K562 (cell line): Measurements from ENCODE around the gene PPP4R3B. TPM values are rescaled to one million over a fixed set of nuclear protein-coding genes. Genes with fewer than 3 reads are reported as not detected.

Source experiments
- ATAC-seq: fragments of 200-7000 bp; cut with Tn5 transposase; 3 replicates; pipeline ENCODE4 v1.9.1; 2020; ENCODE audit warnings: moderate library complexity
- BruUV-seq: library from RNA; stranded (reverse); fragments of 400-500 nt; replicated peaks from 2 replicates; lab custom pipeline; 2021; lab: Mats Ljungman, UMichigan
- CTCF ChIA-PET: fragments of 300-600 bp; formaldehyde crosslinking; extraction: SDS; loops from one replicate; lab custom pipeline; 2021; ENCODE audit warnings: low intra/inter-chr PET ratio; lab: Yijun Ruan, JAX
- POLR2A ChIA-PET: fragments of 300-600, 350-650 bp; sonication (Branson Sonifier 250); formaldehyde crosslinking; extraction: SDS; loops from one replicate; lab custom pipeline; 2021; ENCODE audit warnings: antibody characterized with exemption, inconsistent platforms; lab: Yijun Ruan, JAX
- DNase-seq, 4 experiments: peaks; one replicate each; pipeline versions ENCODE4 v3.0.0 to v3.0.0-alpha.2; 2011 to 2018; ENCODE audit warnings: low spot score in 3 of 4, mixed read lengths in 3 of 4; ENCODE audit errors: extremely low read depth in 1 of 4
- FAIRE-seq: peaks from 2 replicates; lab custom pipeline; 2011; peaks lifted over from hg19 to GRCh38; lab: Jason Lieb, UNC
- H2AFZ ChIP-seq: 2 replicates; pipeline ENCODE4 v1.6.0; 2011; ENCODE audit warnings: low read depth, low read length, control low read depth, inconsistent platforms
- H3K27ac ChIP-seq: fragments of 200-600 bp; 3 replicates; pipeline ENCODE4 v1.8.0; 2011; ENCODE audit warnings: low read depth, mild to moderate bottlenecking, control low read depth, inconsistent platforms, low read length, moderate library complexity, mixed read lengths; ENCODE audit errors: extremely low read depth
- H3K27me3 ChIP-seq, 2 experiments: fragments of 300-600 bp in 1 of 2; 2 replicates in 1 of 2; 3 replicates in 1 of 2; pipeline versions ENCODE4 v1.6.0 to v1.8.0; 2011; ENCODE audit warnings: inconsistent platforms in 2 of 2, low read length in 2 of 2, mild to moderate bottlenecking in 1 of 2, mixed read lengths in 1 of 2, moderate library complexity in 1 of 2; ENCODE audit not compliant: control insufficient read depth in 2 of 2, insufficient read depth in 2 of 2
- H3K36me3 ChIP-seq: fragments of 300-600 bp; 3 replicates; pipeline ENCODE4 v1.8.0; 2011; ENCODE audit warnings: mild to moderate bottlenecking, low read length, inconsistent platforms; ENCODE audit not compliant: control insufficient read depth, insufficient read depth
- H3K4me1 ChIP-seq, 2 experiments: fragments of 200-600 bp in 1 of 2; replicated peaks in 1 of 2; 2 replicates in 1 of 2; 3 replicates in 1 of 2; pipeline versions ENCODE4 v1.5.1 to v1.8.0; 2011; ENCODE audit warnings: inconsistent platforms in 2 of 2, low read length in 2 of 2, mild to moderate bottlenecking in 1 of 2, mixed read lengths in 1 of 2, moderate library complexity in 1 of 2; ENCODE audit not compliant: control insufficient read depth in 2 of 2, insufficient read depth in 2 of 2
- H3K4me2 ChIP-seq: 2 replicates; pipeline ENCODE4 v1.6.1; 2011; ENCODE audit warnings: low read length, control low read depth, inconsistent platforms, mixed read lengths; ENCODE audit not compliant: insufficient read depth
- H3K4me3 ChIP-seq: fragments of 200-600 bp; sonication (generic), shearing (Covaris generic); 2 replicates; pipeline ENCODE4 v1.5.1; 2016; ENCODE audit warnings: control low read depth, inconsistent platforms
- H3K79me2 ChIP-seq: fragments of 200-600 bp; 3 replicates; pipeline ENCODE4 v1.8.0; 2011; ENCODE audit warnings: low read length, inconsistent platforms; ENCODE audit not compliant: control insufficient read depth, insufficient read depth
- H3K9ac ChIP-seq, 2 experiments: 2 replicates each; pipeline versions ENCODE4 v1.6.0 to v1.6.1; 2011; ENCODE audit warnings: low read depth in 2 of 2, low read length in 2 of 2, control low read depth in 1 of 2, inconsistent platforms in 1 of 2, mild to moderate bottlenecking in 1 of 2, mixed read lengths in 1 of 2; ENCODE audit not compliant: insufficient read depth in 1 of 2
- H3K9me1 ChIP-seq: one replicate; pipeline ENCODE4 v1.6.0; 2011; ENCODE audit warnings: inconsistent platforms, mild to moderate bottlenecking, low read length, moderate library complexity; ENCODE audit not compliant: control insufficient read depth, insufficient read depth
- H3K9me3 ChIP-seq: replicated peaks from 2 replicates; pipeline ENCODE4 v1.5.1; 2011; ENCODE audit warnings: low read depth, low read length, inconsistent platforms; ENCODE audit not compliant: control insufficient read depth, insufficient read depth
- H4K20me1 ChIP-seq: replicated peaks from 2 replicates; pipeline ENCODE4 v1.6.1; 2011; ENCODE audit warnings: low read length, inconsistent platforms, mixed read lengths; ENCODE audit not compliant: control insufficient read depth, insufficient read depth
- EHMT2 ChIP-seq: fragments of 450-650 bp; IDR thresholded peaks from 2 replicates; pipeline ENCODE4 v1.6.1; 2018; ENCODE audit warnings: antibody characterized with exemption
- MITF ChIP-seq: IDR thresholded peaks from 2 replicates; pipeline ENCODE4 v1.6.1; 2014; ENCODE audit warnings: antibody characterized with exemption
- PHTF2 ChIP-seq: fragments of 250-450 bp; sonication (Bioruptor Pico); IDR thresholded peaks from 2 replicates; pipeline ENCODE4 v1.5.0; 2021; ENCODE audit warnings: mild to moderate bottlenecking
- POU5F1 ChIP-seq: fragments of 150-350 bp; IDR thresholded peaks from 2 replicates; pipeline ENCODE4 v1.6.1; 2014; ENCODE audit warnings: borderline replicate concordance, low read length, low read depth, mild to moderate bottlenecking; ENCODE audit not compliant: partially characterized antibody
- SMAD1 ChIP-seq: fragments of 150-350 bp; IDR thresholded peaks from 2 replicates; pipeline ENCODE4 v1.6.1; 2014; ENCODE audit warnings: low read length, low read depth; ENCODE audit not compliant: partially characterized antibody
- TEAD4 ChIP-seq, 2 experiments: sonication (generic) in 1 of 2; formaldehyde crosslinking in 1 of 2; IDR thresholded peaks; 2 replicates each; pipeline versions ENCODE4 v1.6.1 to v1.8.0; 2012 to 2022; ENCODE audit warnings: borderline replicate concordance in 1 of 2, inconsistent platforms in 1 of 2, low read length in 1 of 2, mild to moderate bottlenecking in 1 of 2, missing genetic modification reagents in 1 of 2
- ZNF24 ChIP-seq: fragments of 450-650 bp; IDR thresholded peaks from 2 replicates; pipeline ENCODE4 v1.6.1; 2016
- WGBS: fragments of 100-300 bp; shearing (Covaris generic); methylation state at CpG from one replicate; pipeline ENCODE4 v1.1.6; 2016; ENCODE audit warnings: low coverage, mixed read lengths; ENCODE audit not compliant: insufficient coverage; ENCODE audit errors: missing lambda C conversion rate; 5-methylcytosine and 5-hydroxymethylcytosine counted together
- in situ Hi-C: fragments of 300-500 bp; cut with MboI; formaldehyde crosslinking; loops from 4 replicates; pipeline ENCODE4 v1.15.0; 2018; ENCODE audit warnings: inconsistent platforms, mixed read lengths
- intact Hi-C: fragments of 100-400 bp; cut with micrococcal nuclease; formaldehyde crosslinking; loops from 2 replicates; pipeline ENCODE4 v1.14.2; 2022
- polyA plus RNA-seq, 8 experiments: library from polyadenylated mRNA; depleted of rRNA in 4 of 8; stranded (reverse) in 5 of 8; unstranded in 3 of 8; fragments of >200 nt; fragmentation: Nextera tagmentation in 2 of 8; fragmentation: Illumina TruSeq in 1 of 8; extraction: Ambion mirVana in 2 of 8; extraction: Trizol in 1 of 8; gene quantifications; 2 replicates each; pipeline versions ENCODE4 v1.2.1 to v1.2.3, GENCODE V29; 2011 to 2014; ENCODE audit warnings: inconsistent platforms in 1 of 8, missing spikeins in 1 of 8
- total RNA-seq, 7 experiments: library from RNA; depleted of rRNA in 6 of 7; stranded (reverse); fragments of >200 nt in 6 of 7; fragmentation: Illumina TruSeq in 2 of 7; extraction: Trizol in 2 of 7; gene quantifications; 2 replicates each; pipeline versions ENCODE4 v1.2.1 to v1.2.3, GENCODE V29; 2011 to 2021; ENCODE audit warnings: low replicate concordance in 1 of 7
- TF ChIP-seq, protein P1 (sequence below): fragments of 250-450 bp; sonication (Bioruptor Pico); IDR thresholded peaks from 2 replicates; pipeline ENCODE4 v1.6.1; 2021; ENCODE audit warnings: mild to moderate bottlenecking
- TF ChIP-seq, protein P2 (sequence below): fragments of 250-450 bp; sonication (Bioruptor Pico); IDR thresholded peaks from 2 replicates; pipeline ENCODE4 v1.8.0; 2021; ENCODE audit warnings: moderate library complexity, mild to moderate bottlenecking, inconsistent platforms
- TF ChIP-seq, protein P3 (sequence below), 2 experiments: fragments of 450-650 bp; IDR thresholded peaks; 2 replicates each; pipeline ENCODE4 v1.6.1; 2016
- TF ChIP-seq, protein P4 (sequence below), 2 experiments: IDR thresholded peaks; 2 replicates each; pipeline ENCODE4 v1.6.1; 2012; ENCODE audit warnings: improper control_type of control experiment in 2 of 2, low read depth in 2 of 2, low read length in 2 of 2, borderline replicate concordance in 1 of 2

PPP4R3B gene
- total and polyA plus RNA-seq, 9 of the 15 experiments (the other 6 are each of a cell fraction or from before 2014, with no cell fraction given), result 13.2 to 59.2 (median 41.9) TPM

- no peak overlapping the region for H3K4me3 ChIP-seq
- H3K9ac ChIP-seq, result no peak overlapping the region
- H3K27me3 ChIP-seq, result no peaks in the 10 kb centered on the region
- H3K9me1 ChIP-seq, result no peaks in the 10 kb centered on the region
- H3K9me3 ChIP-seq, result no peaks in the 10 kb centered on the region
- H4K20me1 ChIP-seq, result no peaks in the 10 kb centered on the region
- ChIA-PET POLR2A (interaction anchor here (2.8 kb wide), 1 partner anchor 11 kb away, joined by 10 read pairs; the partner anchor contains the start of gene CFAP36), CTCF (no interaction called here)
- in situ Hi-C loops (no loop called here), intact Hi-C loops (no loop called here)
- no peaks in the 10 kb centered on the region; a peak in 1 of 5 replicates for H3K4me1 ChIP-seq
- no peaks in the 10 kb centered on the region for H3K79me2 ChIP-seq
- no peak overlapping the region for H3K4me2 ChIP-seq
- no TSS peak for BruUV-seq
- TF ChIP-seq, protein P1, sequence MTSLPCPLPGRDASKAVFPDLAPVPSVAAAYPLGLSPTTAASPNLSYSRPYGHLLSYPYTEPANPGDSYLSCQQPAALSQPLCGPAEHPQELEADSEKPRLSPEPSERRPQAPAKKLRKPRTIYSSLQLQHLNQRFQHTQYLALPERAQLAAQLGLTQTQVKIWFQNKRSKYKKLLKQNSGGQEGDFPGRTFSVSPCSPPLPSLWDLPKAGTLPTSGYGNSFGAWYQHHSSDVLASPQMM, result no peak
- TF ChIP-seq, protein P2, sequence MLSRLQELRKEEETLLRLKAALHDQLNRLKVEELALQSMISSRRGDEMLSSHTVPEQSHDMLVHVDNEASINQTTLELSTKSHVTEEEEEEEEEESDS (CRISPR knock-in tag), result no peak
- TF ChIP-seq SMAD1 (no peak), TEAD4 (IDR thresholded peaks at IDR 0.05; ENCODE audit: low read length) (no peak), TEAD4 (CRISPR knock-in tag; IDR thresholded peaks at IDR 0.05; ENCODE audit: borderline replicate concordance) (no peak), MITF (no peak), PHTF2 (CRISPR knock-in tag) (no peak), EHMT2 (no peak), POU5F1 (no peak), ZNF24 (no peak)
- TF ChIP-seq, protein P3, sequence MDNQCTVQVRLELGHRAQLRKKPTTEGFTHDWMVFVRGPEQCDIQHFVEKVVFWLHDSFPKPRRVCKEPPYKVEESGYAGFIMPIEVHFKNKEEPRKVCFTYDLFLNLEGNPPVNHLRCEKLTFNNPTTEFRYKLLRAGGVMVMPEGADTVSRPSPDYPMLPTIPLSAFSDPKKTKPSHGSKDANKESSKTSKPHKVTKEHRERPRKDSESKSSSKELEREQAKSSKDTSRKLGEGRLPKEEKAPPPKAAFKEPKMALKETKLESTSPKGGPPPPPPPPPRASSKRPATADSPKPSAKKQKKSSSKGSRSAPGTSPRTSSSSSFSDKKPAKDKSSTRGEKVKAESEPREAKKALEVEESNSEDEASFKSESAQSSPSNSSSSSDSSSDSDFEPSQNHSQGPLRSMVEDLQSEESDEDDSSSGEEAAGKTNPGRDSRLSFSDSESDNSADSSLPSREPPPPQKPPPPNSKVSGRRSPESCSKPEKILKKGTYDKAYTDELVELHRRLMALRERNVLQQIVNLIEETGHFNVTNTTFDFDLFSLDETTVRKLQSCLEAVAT (IDR thresholded peaks at IDR 0.05), result no peak
- TF ChIP-seq, protein P4, sequence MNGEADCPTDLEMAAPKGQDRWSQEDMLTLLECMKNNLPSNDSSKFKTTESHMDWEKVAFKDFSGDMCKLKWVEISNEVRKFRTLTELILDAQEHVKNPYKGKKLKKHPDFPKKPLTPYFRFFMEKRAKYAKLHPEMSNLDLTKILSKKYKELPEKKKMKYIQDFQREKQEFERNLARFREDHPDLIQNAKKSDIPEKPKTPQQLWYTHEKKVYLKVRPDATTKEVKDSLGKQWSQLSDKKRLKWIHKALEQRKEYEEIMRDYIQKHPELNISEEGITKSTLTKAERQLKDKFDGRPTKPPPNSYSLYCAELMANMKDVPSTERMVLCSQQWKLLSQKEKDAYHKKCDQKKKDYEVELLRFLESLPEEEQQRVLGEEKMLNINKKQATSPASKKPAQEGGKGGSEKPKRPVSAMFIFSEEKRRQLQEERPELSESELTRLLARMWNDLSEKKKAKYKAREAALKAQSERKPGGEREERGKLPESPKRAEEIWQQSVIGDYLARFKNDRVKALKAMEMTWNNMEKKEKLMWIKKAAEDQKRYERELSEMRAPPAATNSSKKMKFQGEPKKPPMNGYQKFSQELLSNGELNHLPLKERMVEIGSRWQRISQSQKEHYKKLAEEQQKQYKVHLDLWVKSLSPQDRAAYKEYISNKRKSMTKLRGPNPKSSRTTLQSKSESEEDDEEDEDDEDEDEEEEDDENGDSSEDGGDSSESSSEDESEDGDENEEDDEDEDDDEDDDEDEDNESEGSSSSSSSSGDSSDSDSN (IDR thresholded peaks at IDR 0.05; ENCODE audit: borderline replicate concordance in 1 of 2, low read depth in 2 of 2, low read length in 2 of 2), result no peak
- H3K36me3 ChIP-seq, result peaks cover 25% of the 10 kb centered on the region; the same call in 2 of the 3 replicates
- no peak for ATAC-seq
- no peak overlapping the region for H3K27ac ChIP-seq
- WGBS, result 57% methylated on average over 6 of the region's 6 CpGs
- H2AFZ ChIP-seq, result no peak overlapping the region
- DNase-seq, result no peak
- no peak for FAIRE-seq
Observed at GRCh38 chr2:55530539-55531081, 86.8 kb downstream of the PPP4R3B start.
